T-helper 2 cell treated with Interferon-gamma antibody and Interleukin-4, amounts not matched to agents 100 ng/mL and 5 ng/mL, for 36 hours (primary cell): Measurements from ENCODE around the gene ADSL. TPM values are rescaled to one million over a fixed set of nuclear protein-coding genes. Genes with fewer than 3 reads are reported as not detected.

Experiments used
- intact Hi-C: fragments of 100-400 bp; cut with micrococcal nuclease; formaldehyde crosslinking; loops from one replicate; pipeline ENCODE4 v1.15.1; 2023
- total RNA-seq: library from RNA; stranded (reverse); gene quantifications from 2 replicates; pipeline ENCODE4 v1.2.3, GENCODE V29; 2022

ADSL gene
- total RNA-seq, 1 donor from 2014 or later, result 151 TPM

DNA sequence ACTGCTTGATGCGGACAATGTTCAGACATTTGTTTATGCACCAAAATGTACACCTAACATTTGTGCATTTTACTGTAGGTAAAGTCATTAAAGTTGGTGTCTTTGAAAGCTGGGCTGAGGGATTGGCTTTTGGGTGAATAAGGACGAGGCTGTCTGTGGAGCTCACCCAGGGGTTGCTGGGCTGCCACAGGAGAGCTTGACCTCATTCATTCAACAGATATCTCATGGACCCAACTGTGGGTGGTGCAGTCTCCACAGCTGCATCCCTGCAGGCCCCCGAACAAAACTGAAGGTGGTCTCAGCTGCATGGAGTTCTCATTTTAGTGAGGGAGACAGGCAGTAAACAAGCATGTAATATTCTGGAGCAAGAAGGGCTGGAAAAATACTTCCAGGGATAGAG is 56.8 kb downstream of the ADSL start:
- intact Hi-C loops, result no loop called here

DNA sequence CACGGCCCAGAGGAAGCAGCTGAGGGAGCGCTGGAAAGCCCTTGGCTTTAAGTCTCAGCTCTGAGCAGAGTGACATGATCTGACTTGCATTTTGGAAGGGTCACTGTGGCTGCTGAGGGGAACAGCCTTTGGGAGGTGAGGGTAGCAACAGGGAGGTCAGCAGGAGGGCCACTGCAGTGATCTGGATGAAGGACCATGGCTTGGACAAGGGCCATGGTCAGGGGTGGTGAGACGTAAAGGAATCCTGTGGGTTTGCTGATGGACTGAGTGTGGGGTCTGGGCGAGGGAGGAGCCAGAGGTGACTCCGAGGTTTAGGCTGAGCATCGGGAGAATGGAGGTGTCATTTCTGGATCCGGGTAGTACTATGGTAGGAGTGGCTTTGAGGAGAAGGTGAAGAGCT is 57.4 kb downstream of the ADSL start:
- intact Hi-C loops, result no loop called here

DNA sequence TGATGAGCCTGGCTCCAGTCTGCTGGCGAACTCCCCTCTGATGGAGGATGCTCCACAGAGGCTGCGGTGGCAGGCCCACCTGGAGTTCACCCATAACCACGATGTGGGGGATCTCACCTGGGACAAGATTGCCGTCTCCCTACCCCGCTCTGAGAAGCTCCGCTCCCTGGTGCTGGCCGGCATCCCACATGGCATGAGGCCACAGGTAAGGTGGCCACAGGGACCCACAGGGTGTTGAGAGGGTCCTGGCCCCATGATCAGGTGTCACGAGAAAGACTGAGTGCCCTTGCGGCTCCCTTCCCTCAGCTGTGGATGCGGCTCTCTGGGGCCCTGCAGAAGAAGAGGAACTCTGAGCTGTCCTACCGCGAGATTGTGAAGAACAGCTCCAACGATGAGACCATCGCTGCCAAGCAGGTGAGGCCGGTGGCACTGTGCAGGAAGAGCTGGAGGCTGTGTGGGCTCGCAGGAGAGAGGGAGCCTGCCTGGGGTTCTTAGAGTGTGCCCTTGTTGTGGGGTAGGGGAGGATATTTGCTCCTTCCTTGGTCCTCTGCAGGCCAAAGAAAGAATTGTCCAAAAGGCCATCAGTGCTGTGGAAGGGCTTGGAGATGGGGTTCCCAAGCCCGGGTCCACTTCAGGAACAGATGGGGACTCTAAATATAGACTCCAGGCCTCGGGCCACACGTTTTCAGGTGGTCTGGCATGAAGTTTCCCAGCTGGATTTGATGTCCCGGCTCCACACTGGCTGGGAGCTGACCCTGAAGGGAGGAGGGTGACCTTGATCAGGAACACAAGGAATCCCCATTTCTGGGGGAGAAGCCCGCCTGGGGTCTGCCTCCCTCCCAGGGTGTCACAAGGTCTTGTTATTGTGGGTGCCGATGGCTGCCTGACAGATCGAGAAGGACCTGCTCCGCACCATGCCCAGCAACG is 58.2 kb downstream of the ADSL start:
- intact Hi-C loops, result no loop called here

DNA sequence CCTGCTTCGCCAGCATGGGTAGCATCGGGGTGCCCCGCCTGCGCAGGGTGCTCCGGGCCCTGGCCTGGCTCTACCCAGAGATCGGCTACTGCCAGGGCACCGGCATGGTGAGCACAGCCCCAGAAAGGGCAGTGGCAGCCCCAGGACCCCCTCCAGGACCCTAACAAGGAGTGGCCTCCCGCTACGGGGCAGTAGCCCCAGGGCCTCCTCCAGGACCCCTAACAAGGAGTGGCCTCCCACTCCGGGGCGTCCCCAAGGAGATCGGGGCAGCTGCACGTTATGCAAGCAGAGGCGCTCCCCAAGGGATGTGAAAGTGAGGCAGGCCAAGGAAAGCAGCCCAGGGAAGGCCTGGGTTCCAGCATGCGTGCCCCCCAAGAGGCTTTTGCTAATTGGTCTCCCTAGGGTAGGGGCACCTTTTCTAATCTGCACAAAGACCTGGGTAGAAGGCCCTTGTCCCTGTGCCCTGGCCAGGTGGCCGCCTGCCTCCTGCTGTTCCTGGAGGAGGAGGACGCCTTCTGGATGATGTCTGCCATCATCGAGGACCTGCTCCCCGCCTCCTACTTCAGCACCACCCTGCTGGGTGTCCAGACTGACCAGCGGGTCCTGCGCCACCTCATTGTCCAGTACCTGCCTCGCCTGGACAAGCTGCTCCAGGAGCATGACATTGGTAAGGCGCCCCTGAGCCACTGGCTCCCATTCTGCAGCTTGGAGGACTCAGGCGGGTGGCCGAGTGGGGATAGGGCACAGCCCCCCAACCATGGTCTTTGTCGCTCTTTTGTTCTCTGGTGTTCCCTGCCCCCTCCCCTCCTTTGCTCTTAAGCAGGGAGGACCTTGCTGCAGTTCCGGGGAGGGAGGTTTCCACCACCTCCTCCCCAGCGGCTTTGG is 59.1 kb downstream of the ADSL start:
- intact Hi-C loops, result no loop called here

DNA sequence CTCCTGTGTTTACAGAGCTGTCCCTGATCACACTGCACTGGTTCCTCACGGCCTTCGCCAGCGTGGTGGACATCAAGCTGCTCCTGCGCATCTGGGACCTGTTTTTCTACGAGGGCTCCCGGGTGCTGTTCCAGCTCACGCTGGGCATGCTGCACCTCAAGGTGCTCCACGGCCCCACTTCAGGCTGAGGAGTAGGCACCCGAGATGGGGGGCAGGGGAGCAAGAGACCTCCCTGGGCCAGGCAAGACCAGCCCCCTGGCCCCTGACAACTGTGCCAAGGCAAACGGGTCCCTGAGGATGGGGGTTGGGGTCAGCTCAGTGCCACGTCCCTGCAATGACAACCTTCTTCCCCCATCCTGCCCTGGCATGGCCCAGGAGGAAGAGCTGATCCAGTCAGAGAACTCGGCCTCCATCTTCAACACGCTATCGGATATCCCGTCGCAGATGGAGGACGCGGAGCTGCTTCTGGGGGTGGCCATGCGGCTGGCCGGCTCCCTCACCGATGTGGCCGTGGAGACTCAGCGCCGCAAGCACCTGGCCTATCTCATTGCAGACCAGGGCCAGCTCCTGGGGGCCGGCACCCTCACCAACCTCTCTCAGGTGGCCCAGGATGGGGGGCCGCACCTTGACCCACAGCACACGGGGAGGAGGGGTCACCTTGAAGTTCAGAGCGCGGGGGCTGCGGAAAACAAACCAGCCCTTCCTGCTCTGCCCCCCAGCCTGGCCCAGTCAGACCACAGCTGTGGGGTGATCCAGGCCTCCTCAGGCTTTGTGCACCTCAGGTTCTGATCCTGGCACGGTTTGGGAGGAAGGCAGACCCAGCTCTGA is 60.0 kb downstream of the ADSL start:
- intact Hi-C loops, result no loop called here

DNA sequence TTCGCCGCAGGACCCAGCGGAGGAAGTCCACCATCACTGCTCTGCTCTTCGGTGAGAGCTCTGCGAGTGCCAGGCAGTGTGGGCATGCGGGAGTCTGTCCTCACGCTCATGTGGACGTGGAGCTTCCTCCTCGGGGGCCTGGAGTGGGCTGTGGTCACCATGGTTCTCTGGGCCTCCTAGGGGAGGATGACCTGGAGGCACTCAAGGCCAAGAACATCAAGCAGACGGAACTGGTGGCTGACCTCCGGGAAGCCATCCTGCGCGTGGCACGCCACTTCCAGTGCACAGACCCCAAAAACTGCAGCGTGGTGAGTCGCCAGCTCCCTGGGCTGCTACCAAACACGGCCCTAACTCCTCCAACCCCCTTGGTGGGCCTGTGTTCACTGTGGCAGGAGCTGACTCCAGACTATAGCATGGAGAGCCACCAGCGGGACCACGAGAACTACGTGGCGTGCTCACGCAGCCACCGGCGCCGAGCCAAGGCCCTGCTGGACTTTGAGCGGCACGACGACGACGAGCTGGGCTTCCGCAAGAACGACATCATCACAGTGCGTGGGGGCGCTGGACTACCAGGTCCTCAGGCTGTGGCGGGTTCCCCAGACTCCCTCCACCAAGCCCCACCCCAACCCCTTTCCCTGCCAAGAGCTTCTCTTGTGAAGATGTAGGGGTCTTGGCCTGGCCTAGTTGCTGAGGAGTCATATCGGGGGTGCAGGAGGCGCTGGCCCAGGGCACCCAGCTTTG is 60.9 kb downstream of the ADSL start:
- intact Hi-C loops, result no loop called here

DNA sequence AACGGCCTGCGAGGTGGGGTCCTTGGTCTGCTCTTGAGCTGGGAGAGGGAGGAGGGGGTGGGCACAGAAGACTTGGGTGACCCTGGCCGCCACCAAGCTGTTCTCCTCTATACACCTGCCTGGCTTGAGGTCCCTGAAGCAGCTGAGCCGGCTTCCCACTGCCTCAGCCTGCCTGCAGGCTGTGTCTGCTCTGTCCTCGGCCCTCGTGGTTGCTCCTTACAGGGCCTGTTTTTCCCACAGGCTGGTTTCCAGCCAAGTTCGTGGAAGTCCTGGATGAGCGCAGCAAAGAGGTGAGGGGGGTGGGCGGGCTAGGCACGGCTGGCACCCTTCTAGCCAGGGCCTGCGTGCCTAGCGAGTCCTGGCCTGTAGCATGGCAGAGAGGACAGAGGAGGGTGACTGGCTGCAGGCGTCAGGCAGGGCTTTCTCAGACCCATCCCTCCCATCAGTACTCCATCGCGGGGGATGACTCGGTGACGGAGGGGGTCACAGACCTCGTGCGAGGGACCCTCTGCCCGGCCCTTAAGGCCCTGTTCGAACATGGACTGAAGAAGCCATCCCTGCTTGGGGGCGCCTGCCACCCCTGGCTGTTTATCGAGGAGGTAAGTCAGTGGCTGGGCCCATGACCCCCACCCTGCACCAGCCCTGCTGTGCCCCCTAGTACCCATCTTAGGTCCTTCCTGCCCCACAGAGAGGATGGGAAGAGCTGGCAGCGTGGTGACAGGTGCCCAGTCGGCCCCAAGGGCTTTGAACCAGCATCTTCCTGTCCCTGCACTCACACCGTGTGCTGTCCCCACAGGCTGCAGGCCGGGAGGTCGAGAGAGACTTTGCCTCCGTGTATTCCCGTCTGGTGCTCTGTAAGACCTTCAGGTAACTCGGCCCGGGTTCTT is 61.8 kb downstream of the ADSL start:
- intact Hi-C loops, result no loop called here

DNA sequence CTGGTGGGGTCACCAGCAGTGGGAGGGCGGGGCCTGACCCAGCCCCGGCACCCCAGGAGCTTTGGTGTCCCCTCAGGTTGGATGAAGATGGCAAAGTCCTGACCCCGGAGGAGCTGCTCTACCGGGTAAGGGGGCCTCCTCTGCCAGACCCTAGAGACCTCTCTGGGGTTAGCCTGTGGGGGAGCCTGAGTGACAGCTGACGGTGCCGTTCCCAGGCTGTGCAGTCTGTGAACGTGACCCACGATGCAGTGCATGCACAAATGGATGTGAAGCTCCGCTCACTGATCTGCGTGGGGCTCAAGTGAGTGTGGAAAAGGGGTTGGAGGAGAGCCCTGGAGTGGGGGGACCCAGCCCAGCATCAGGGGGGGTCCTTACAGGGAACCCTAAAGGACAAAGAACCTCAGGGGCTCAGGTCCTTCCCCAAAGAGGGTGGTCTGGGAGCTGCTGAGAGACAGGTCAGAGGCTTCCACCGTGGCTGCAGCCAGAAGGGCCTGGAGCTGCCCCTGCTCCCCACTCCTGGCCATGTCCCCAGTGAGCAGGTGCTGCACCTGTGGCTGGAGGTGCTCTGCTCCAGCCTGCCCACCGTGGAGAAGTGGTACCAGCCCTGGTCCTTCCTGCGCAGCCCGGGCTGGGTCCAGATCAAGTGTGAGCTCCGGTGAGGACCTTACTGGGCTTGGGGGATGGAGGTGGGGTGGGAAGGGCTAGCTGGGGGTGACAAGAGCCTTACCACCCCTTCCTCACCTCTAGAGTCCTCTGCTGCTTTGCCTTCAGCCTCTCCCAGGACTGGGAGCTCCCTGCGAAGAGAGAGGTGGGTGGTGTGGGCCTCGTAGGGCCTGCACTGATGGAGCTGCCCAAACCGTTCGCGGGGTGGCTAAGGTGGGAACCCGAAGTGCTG is 62.7 kb downstream of the ADSL start:
- intact Hi-C loops, result no loop called here

DNA sequence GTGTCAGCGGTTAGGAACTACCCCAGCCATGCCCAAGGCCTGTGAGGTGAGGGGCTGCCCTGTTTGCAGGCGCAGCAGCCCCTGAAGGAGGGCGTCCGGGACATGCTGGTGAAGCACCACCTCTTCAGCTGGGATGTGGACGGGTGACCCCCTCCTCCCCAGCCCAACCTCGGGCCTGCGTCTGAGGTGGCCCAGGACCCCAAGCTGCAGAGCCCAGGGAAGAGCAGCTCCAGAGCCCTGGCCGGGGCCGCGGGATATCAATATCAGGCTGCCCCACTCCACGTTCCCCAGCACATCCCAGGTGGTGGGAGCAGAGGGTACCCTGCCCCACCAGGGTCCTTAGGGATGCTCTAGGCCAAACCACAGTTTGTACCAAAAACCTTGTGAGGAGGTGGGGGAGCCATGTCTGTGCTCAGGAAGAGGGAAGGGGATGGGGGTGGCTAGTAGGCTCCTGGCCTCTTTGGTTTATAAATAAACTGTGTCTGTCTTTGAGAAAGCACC is 63.4 kb downstream of the ADSL start:
- intact Hi-C loops, result no loop called here

DNA sequence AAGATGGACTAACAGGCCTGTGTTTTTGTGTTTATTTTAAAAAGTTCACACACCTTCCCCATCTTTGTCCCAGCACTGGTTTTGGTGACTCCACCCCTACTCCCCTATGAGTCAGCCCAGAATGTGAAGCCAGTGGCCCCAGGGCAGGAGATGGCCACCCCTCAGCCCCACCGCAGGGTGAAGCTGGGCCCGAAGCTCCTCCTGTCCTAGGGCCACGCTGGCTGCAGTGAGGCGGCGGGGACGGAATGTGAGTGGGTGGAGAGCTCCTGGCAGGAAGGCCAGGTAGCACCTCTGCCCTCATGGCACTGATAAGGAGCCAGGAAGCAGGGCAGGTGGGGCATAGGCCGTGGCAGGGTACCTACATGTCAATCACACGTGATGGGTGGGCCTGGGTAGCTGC is 64.0 kb downstream of the ADSL start:
- intact Hi-C loops, result no loop called here

DNA sequence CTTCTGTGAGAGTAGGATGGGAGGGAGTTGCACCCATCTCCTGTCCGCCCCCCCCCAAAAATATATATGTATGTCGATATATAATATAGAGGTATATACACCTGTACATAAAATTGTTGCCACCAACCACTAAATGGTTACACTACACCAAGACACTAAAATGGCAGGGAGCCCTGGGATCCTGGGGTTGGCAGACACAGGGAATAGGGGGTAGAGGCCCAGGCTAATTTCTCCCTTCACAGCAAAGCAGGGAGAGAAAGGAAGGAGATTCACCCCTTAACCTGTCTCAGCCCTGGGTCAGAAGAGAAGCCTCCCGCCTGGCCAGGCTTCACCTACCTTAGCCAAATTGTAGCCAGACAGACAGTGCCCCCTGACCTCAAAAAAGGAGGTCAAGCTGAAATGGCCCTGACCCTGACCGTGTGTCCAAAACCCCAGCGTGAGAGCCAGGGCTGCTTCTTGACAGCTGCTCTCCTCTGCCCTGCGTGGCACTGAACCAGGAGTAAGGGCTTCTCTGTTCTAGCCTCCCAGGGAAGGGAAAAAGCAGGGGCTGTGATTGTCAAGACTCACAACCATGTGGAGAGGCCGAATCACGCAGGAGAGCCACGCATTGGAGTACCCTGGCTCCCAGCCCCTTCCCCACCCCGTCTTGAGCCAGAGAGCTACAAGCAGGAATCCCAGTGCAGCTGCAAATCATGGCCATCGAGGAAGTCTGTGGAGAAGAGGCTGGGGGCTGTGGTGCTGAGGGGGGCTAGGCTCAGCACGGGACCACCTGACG is 64.6 kb downstream of the ADSL start:
- intact Hi-C loops, result no loop called here

DNA sequence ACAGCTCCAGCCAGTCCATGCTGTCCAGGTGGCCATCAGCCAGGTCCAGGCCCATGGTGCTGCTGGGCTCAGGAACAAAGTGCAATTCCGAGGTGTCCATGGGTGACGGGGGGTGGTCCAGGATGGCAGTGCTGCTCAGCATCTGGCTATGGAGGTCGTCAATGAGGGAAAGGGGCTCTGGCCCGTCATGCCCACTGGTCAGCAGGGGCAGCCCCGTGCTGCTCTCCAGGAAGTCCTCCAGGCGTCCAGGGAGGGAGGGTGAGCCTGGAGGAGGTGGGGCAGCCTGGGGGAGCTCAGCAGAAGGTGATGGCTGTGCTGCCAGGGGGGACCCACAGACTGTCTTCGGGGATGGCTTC is 65.2 kb downstream of the ADSL start:
- intact Hi-C loops, result no loop called here

DNA sequence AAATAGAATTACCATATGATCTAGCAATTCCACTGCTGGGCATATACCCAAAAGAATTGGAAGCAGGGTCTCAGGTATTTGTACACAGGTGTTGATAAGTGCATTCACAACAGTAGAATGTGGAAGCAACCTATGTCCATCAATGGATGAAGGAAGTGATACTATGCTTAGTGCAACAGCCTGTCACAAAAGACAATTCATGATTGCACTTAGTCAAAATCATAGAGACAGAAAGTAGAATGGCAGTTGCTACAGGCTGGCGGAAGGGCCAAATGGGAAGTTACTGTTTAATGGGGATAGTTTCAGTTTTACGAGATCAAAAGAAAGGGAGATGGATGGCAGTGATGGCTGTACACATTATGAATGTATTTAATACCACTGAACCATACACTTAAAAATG is 66.1 kb downstream of the ADSL start:
- intact Hi-C loops, result no loop called here

DNA sequence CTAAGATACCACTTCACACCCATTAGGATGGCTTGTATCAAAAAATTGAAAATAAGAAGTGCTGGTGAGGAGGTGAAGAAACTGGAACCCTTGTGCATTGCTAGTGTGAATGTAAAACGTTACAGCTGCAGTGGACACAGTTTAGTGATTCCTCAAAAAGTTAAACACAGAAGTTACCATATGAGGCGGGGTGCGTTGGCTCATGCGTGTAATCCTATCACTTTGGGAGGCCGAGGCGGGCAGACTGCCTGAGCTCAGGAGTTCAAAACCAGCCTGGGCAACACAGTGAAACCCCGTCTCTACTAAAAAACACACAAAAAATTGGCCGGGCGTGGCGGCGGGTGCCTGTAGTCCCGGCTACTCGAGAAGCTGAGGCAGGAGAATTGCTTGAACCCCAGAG is 67.6 kb downstream of the ADSL start:
- intact Hi-C loops, result no loop called here

DNA sequence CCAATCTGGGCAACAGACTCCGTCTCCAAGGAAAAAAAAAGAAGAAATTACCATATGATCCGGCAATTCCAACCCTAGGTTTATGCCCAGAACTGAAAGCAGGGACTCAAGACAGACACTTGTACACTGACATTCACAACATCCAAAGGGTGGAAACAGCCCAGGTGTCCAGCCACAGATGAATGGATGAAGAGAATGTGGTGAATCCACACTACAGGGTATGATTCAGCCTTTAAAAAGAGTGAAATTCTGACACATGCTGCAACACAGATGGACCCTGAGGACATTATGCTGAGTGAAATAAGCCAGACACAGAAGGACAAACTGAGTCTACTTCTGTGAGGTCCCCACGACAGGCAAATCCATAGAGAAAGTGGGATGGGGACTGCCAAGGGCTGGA is 68.0 kb downstream of the ADSL start:
- intact Hi-C loops, result no loop called here

DNA sequence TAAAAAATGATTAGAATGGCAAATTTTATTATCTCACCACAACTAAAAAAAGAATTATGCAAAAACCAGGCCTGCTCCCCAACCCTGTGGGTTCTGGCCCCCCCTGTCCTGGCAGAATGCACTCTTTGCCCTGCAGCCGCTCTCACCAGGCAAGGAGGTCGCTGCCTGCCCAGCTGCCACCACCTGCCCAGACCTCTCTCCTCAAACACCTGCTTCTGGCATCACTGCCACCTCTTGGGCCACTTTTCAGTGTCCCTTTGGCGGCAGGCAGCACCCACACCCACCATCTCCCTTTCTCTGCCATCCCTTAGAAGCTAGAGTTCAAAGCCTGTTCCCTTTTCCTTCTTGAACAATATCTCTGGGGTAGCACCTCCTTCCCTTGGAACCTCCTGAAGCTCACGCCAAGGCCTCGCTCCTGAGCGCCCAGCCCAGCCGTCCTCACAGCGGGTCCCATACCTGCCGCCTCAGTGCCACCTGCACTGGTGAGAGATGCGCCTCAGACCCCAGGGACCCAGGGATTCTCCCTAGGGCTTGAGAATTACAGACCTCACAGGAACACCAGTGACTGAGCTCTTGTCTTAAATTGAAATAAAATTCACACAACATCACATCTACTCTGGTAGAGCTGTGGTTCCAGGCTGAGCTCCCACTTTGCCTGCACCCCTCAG is 68.7 kb downstream of the ADSL start:
- intact Hi-C loops, result no loop called here

DNA sequence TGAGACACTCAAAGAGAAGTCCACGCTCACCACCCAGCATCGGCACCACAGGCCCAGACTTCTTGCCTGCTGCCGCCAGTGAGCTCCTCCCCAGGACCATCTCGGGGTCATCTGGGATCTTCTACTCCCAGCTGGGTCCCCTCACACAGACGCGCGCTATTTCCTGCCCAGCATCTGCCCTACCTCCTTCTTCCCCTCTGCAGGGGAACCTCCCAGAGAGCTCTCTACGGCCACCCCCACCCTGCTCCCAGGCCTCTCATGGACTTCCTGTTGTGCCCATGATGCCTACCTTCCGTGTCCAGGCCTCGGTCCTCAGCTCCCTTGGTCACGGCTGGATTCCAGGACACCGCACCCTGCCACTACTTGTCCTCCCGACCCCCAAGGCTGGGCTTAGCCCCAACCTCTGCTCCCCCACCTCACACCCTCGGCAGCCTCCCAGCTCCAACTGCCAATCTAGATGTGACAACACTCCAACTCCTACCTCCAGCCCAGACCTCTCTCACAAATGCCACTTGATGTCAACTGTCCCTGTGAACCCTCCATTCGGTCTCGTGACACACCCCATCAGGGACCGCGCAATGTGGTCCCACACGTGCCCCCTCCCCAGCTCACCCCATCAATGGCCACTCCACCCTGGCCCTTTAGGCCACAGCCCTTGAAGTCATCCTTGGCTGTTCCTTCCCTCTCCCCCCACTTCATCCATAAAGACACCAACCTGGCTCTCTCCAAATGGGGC is 69.4 kb downstream of the ADSL start:
- intact Hi-C loops, result no loop called here
